WERI-Rb-1 (cell line): ENCODE results near the gene ACTR1A.

ENCODE experiments used
- DNase-seq: peaks from one replicate; pipeline ENCODE4 v3.0.0-alpha.2; 2020
- H3K27ac ChIP-seq: fragments of 250-450 bp; sonication (Bioruptor Pico); 2 replicates; pipeline ENCODE4 v1.5.1; 2020; ENCODE audit warnings: mild to moderate bottlenecking, moderate library complexity
- H3K27me3 ChIP-seq: fragments of 250-450 bp; sonication (Bioruptor Pico); 2 replicates; pipeline ENCODE4 v1.5.1; 2021; ENCODE audit warnings: mild to moderate bottlenecking, low read depth, moderate library complexity; ENCODE audit not compliant: insufficient read depth, severe bottlenecking
- H3K36me3 ChIP-seq: fragments of 250-450 bp; sonication (Bioruptor Pico); 2 replicates; pipeline ENCODE4 v1.5.1; 2020; ENCODE audit warnings: mild to moderate bottlenecking, moderate library complexity
- H3K4me3 ChIP-seq: 2 replicates; pipeline ENCODE4 v1.5.1; 2011; ENCODE audit warnings: low read depth, mild to moderate bottlenecking, control low read depth, low read length
- H3K9me3 ChIP-seq: fragments of 250-450 bp; sonication (Bioruptor Pico); 2 replicates; pipeline ENCODE4 v1.5.1; 2021; ENCODE audit warnings: mild to moderate bottlenecking, moderate library complexity; ENCODE audit not compliant: severe bottlenecking
- TF ChIP-seq, protein P1 (sequence below): IDR thresholded peaks from 2 replicates; pipeline ENCODE4 v1.5.1; 2011; ENCODE audit warnings: low read depth, mild to moderate bottlenecking, control low read depth, inconsistent platforms, low read length

The ACTR1A gene

DNA sequence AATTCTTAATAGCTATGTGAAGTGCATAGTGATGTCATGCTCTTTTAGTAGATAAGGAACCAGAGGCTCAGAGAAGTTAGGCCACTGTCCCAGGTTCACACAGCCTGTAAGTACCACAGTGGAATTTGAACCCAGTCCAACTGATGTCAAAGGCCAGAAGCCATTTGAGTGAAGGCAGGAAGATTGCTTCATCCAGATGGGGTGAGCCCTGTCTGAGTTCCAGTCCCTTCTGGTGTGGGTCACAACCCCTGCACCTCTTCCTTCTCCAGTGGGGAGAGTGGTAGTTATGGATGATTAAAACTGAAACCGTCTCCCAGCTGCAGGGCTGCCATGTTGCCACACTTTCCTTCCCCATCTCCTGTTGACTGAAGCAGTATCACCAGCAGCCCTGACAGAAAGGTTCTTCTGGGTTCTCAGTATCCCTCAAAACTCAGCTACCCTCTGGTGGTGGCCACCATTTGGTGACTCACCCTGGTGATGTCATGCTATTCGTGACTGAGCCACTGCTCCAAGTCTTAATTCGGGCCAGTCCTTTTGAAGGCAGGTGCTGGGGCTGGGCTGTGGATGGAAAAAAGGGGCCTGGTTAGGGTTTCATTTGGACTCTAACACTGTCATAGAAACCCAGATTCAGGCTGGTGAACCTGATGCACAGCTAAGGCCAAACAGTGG lies 49.7 kb downstream of the ACTR1A start:
- TF ChIP-seq, protein P1, sequence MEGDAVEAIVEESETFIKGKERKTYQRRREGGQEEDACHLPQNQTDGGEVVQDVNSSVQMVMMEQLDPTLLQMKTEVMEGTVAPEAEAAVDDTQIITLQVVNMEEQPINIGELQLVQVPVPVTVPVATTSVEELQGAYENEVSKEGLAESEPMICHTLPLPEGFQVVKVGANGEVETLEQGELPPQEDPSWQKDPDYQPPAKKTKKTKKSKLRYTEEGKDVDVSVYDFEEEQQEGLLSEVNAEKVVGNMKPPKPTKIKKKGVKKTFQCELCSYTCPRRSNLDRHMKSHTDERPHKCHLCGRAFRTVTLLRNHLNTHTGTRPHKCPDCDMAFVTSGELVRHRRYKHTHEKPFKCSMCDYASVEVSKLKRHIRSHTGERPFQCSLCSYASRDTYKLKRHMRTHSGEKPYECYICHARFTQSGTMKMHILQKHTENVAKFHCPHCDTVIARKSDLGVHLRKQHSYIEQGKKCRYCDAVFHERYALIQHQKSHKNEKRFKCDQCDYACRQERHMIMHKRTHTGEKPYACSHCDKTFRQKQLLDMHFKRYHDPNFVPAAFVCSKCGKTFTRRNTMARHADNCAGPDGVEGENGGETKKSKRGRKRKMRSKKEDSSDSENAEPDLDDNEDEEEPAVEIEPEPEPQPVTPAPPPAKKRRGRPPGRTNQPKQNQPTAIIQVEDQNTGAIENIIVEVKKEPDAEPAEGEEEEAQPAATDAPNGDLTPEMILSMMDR: no peak
- Histone ChIP-seq H3K4me3 (no peak overlapping the region), H3K27ac (peak overlapping the region; percentile 93), H3K36me3 (peaks cover 15% of the 10 kb centered on the region), H3K27me3 (no peaks in the 10 kb centered on the region), H3K9me3 (no peaks in the 10 kb centered on the region)
- peak; percentile 34 for DNase-seq

DNA sequence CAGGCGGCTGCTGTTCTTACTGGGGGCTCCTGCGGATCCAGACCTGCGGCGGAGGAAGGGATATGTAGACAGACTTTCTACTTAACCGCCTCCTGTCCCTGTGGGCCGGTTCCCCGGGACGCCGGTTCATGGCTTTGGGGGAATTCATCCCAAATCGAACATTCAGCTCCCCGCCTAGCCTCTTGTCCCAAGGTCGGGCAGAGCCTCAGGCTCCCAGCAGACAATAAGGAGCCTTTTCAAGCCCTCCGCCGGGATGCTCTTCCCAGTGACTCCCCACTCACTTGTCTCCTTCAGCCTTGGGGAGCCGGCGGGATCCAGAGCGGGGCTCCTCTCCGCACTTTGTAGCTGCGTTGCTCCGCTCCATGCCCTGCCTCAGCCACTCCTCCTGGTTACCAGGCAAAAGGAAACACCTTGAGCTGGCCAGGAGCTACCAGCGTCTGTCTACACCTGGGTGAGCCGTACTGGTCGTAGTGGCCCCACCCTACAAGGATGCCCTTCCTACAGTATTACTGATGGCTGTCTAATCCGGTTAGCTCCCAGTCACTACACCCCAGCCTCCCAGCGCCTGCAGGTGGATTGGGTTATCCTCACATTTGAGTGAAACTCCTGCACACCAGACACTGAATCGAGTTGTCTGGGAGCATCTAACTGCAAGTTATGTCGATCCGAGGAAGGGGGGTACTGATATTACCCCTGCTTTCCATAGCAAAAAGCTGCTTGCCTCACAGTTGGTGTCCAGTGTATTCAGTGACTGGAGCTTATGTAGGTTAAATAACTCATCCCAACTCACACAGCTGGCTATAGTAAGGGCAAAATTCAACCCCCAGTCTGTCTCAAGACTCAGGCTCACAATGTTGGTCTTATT lies 51.2 kb downstream of the ACTR1A start, which contains the start of gene C10orf95:
TSS of gene C10orf95 (minus strand) at position 439 of the 865 bp plus-strand sequence. CDS start 450 bp downstream, outside the sequence.
- peak; percentile 80 for DNase-seq
- H3K27ac ChIP-seq: peak within 1 kb of the TSS; percentile 95
- TF ChIP-seq, protein P1: no peak

DNA sequence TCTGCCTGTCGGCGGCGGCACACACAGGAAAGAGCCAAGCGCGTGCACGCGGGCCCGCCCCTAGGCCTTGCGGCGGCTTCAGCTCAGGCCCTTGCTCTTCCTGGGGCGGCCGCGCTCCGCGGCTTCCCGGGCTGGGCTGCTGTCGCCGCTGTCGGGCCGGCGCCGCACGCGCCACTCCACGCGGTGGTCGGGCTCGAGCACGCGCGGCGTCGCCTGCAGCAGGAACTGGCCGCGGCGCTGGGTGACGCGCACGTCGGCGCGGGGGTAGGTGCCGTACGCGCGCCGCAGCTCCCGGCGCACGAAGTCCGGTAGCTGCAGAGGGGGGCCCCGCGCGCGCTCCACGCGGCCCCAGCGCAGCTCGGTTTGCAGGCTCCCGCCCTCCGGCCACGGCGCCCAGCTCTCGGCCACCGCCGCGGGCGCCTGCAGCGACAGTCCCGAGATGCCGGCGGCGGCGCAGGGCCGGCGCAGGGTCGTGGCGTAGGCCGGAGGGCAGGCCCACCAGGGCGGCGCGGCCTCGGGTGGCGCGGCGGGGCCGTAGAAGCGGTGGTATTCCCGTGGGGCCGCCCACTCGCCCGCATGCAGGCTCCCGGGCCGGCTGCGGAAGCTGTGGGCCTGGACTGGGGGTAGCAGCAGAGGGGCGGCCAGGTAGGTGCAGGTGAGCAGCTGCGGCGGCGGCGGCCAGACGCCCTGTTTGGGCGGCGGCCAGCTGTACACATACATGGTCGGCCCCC lies 52.0 kb downstream of the ACTR1A start:
- TF ChIP-seq, protein P1: no peak
- no peaks in the 10 kb centered on the region for H3K9me3 ChIP-seq
- H3K4me3 ChIP-seq: peak overlapping the region; percentile 73
- no peaks in the 10 kb centered on the region for H3K27me3 ChIP-seq
- H3K36me3 ChIP-seq: peaks cover 15% of the 10 kb centered on the region
- peak overlapping the region; percentile 95 for H3K27ac ChIP-seq
- DNase-seq: peak; percentile 85

More for the DNA sequence above, 51.2 kb downstream of the ACTR1A start, which contains the start of gene C10orf95:
- Histone ChIP-seq H3K4me3 (peak within 1 kb of the TSS; percentile 73), H3K9me3 (no peaks in the 10 kb centered on the region), H3K36me3 (peaks cover 15% of the 10 kb centered on the region), H3K27me3 (no peaks in the 10 kb centered on the region)

DNA sequence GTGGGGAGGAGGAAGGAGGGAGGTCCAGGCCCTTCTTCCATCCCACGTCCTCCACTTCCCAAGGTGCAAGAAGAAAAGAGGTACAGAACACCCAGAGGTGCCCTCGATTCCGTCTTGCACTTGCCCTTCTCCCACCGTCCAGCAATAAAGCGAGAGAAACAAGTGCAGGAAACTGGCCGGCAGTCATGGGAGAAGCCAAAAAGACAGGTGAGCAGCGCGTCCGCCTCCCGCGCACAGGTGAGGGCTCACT lies 52.5 kb downstream of the ACTR1A start:
- H3K27me3 ChIP-seq: no peaks in the 10 kb centered on the region
- no peak for DNase-seq
- TF ChIP-seq, protein P1: no peak
- peak overlapping the region; percentile 95 for H3K27ac ChIP-seq
- peaks cover 12% of the 10 kb centered on the region for H3K36me3 ChIP-seq
- no peaks in the 10 kb centered on the region for H3K9me3 ChIP-seq
- peak overlapping the region; percentile 72 for H3K4me3 ChIP-seq

DNA sequence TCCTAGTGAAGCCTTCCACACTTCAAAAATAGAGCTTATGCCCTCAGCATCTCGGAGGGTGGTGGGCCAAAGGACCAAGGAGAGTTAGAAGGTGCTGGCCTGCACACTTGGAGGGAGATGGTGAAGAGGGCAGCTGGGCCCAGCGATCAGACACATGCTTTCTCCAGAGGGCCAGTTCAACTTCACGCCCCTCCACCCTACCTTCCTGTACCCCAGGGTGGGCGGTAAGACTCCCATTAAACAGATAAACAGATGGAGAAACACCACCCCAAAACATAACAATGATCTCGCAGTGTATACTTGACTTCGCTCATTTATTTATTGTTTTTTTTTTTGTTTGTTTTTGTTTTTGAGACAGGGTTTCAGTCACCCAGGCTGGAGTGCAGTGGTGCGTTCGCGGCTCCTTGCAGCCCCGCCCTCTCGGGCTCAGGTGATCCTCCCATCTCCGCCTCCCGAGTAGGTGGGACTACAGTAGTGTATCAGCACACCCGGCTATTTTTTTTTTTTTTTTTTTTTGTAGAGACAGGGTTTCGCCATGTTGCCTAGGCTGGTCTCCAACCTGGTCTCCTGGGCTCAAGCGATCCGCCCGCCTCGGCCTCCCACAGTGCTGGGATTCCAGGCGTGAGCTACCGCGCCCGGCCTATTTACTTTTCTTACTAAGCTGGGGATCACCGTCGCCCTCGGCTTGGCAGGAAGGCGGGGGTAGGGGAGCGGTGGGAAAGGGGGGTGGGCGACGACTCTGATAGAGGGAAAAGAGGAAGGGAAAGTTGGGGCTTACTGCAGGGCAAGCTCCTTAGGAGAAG lies 53.0 kb downstream of the ACTR1A start:
- TF ChIP-seq, protein P1: no peak
- Histone ChIP-seq H3K4me3 (peak overlapping the region; percentile 72), H3K27ac (peak overlapping the region; percentile 95), H3K36me3 (peaks cover 12% of the 10 kb centered on the region), H3K9me3 (no peaks in the 10 kb centered on the region), H3K27me3 (no peaks in the 10 kb centered on the region)
- peak; percentile 83 for DNase-seq
